RWPE2 (cell line): Measurements from ENCODE around the gene ETV1.

Source experiments
- ATAC-seq: fragments of 200-7000 bp; cut with Tn5 transposase; 3 replicates; pipeline ENCODE4 v1.9.1; 2021; ENCODE audit warnings: low read depth
- DNase-seq: peaks from one replicate; pipeline ENCODE4 v3.0.0-alpha.2; 2020; ENCODE audit warnings: low spot score
- H3K27ac ChIP-seq: fragments of 450-650 bp; 2 replicates; pipeline ENCODE4 v1.5.1; 2017; ENCODE audit warnings: mild to moderate bottlenecking; ENCODE audit not compliant: poor library complexity, severe bottlenecking
- H3K27me3 ChIP-seq: fragments of 250-450 bp; sonication (Bioruptor Pico); 2 replicates; pipeline ENCODE4 v1.5.1; 2021; ENCODE audit warnings: mild to moderate bottlenecking, moderate library complexity; ENCODE audit not compliant: insufficient read depth, poor library complexity, severe bottlenecking
- H3K36me3 ChIP-seq: fragments of 250-450 bp; sonication (Bioruptor Pico); 2 replicates; pipeline ENCODE4 v1.5.1; 2020; ENCODE audit warnings: low read depth, mild to moderate bottlenecking, moderate library complexity
- H3K4me1 ChIP-seq: fragments of 250-450 bp; sonication (Bioruptor Pico); 2 replicates; pipeline ENCODE4 v1.5.1; 2021; ENCODE audit warnings: mild to moderate bottlenecking, moderate library complexity; ENCODE audit not compliant: insufficient read depth, poor library complexity, severe bottlenecking
- H3K4me3 ChIP-seq: fragments of 250-450 bp; sonication (Bioruptor Pico); 2 replicates; pipeline ENCODE4 v1.5.1; 2021; ENCODE audit warnings: mild to moderate bottlenecking, moderate library complexity; ENCODE audit not compliant: severe bottlenecking
- H3K9me3 ChIP-seq: fragments of 250-450 bp; sonication (Bioruptor Pico); 2 replicates; pipeline ENCODE4 v1.5.1; 2021; ENCODE audit warnings: mild to moderate bottlenecking, moderate library complexity; ENCODE audit not compliant: severe bottlenecking
- CTCF ChIP-seq: fragments of 450-650 bp; IDR thresholded peaks from one replicate; pipeline ENCODE4 v1.5.1; 2017; ENCODE audit warnings: mild to moderate bottlenecking, moderate library complexity; ENCODE audit not compliant: poor library complexity, severe bottlenecking

Gene ETV1

GRCh38 chr7:13979671-13980435 is 9.6 kb downstream of the ETV1 start:
- no peak overlapping the region for H3K27ac ChIP-seq

GRCh38 chr7:13976594-13976993 is 12.9 kb downstream of the ETV1 start:
- no peak for TF ChIP-seq CTCF

More at GRCh38 chr7:13979671-13980435, 9.6 kb downstream of the ETV1 start:
- no peaks in the 10 kb centered on the region for H3K27me3 ChIP-seq
- no peak for TF ChIP-seq CTCF
- H3K4me3 ChIP-seq: no peak overlapping the region
- peaks cover 26% of the 10 kb centered on the region for H3K4me1 ChIP-seq
- no peaks in the 10 kb centered on the region for H3K36me3 ChIP-seq
- H3K9me3 ChIP-seq: no peaks in the 10 kb centered on the region
- ATAC-seq: no peak
- no peak for DNase-seq

GRCh38 chr7:13965077-13965476 is 24.4 kb downstream of the ETV1 start:
- Histone ChIP-seq H3K4me1 (no peaks in the 10 kb centered on the region), H3K9me3 (no peaks in the 10 kb centered on the region), H3K27ac (no peak overlapping the region), H3K4me3 (no peak overlapping the region), H3K36me3 (no peaks in the 10 kb centered on the region; the same call in 1 of the 2 replicates), H3K27me3 (no peaks in the 10 kb centered on the region)
- TF ChIP-seq CTCF: no peak
- ATAC-seq: no peak
- DNase-seq: no peak

More at GRCh38 chr7:13976594-13976993, 12.9 kb downstream of the ETV1 start:
- Histone ChIP-seq H3K9me3 (no peaks in the 10 kb centered on the region), H3K4me3 (no peak overlapping the region), H3K27me3 (no peaks in the 10 kb centered on the region), H3K4me1 (peaks cover 23% of the 10 kb centered on the region), H3K36me3 (no peaks in the 10 kb centered on the region), H3K27ac (no peak overlapping the region)
- ATAC-seq: no peak
- no peak for DNase-seq

GRCh38 chr7:13963925-13964324 is 25.5 kb downstream of the ETV1 start:
- H3K36me3 ChIP-seq: no peaks in the 10 kb centered on the region; the same call in 1 of the 2 replicates
- ATAC-seq: no peak
- no peak for TF ChIP-seq CTCF
- DNase-seq: no peak
- H3K27me3 ChIP-seq: no peaks in the 10 kb centered on the region
- H3K4me3 ChIP-seq: no peak overlapping the region
- H3K4me1 ChIP-seq: no peaks in the 10 kb centered on the region
- H3K27ac ChIP-seq: no peak overlapping the region
- H3K9me3 ChIP-seq: no peaks in the 10 kb centered on the region

GRCh38 chr7:13955494-13955893 is 34.0 kb downstream of the ETV1 start:
- H3K4me3 ChIP-seq: no peak overlapping the region
- DNase-seq: no peak
- TF ChIP-seq CTCF: no peak
- H3K4me1 ChIP-seq: no peaks in the 10 kb centered on the region
- no peak overlapping the region for H3K27ac ChIP-seq
- ATAC-seq: no peak
- H3K9me3 ChIP-seq: no peaks in the 10 kb centered on the region
- no peaks in the 10 kb centered on the region for H3K27me3 ChIP-seq
- H3K36me3 ChIP-seq: no peaks in the 10 kb centered on the region
